ENCODE data around the gene MZT2A.
"Not testable (repeated sequence)": the region's sequence is repeated elsewhere in the genome, so short reads cannot be mapped to it uniquely, and the experiment has no call there.

DNA sequence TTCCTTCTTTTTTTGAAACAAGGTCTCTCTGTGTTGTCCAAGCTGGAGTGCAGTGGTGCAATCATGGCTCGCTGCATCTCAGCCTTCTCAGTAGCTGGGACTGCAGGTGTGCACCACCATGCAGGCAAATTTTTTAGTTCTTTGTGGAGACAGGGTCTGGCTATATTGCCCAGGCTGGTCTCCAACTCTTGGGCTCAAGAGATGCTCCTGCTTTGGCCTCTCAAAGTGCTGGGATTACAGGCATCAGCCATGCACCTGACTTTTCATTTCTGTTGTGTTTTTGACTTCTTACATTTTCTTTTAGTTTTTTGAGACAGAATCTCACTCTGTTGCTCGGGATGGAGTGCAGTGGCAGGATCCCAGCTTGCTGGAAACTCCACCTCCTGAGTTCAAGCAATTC, 33.1 kb upstream of the MZT2A start:
- TF ChIP-seq EP300, POLR2A (IDR thresholded peaks at IDR 0.05): not testable (repeated sequence)

All from gastroesophageal sphincter (tissue), 2 donors.